ENCODE results near the gene SRRD.
"Not testable (repeated sequence)": the region's sequence is repeated elsewhere in the genome, so short reads cannot be mapped to it uniquely, and the experiment has no call there.

Gene SRRD

GRCh38 chr22:26483439-26484359 lies at the start of gene SRRD, which contains the start of gene HPS4:
Gene SRRD, plus strand, starts transcription at chr22:26483877. Its CDS starts 14 bp downstream, at chr22:26483891.
Gene HPS4, minus strand, starts transcription at chr22:26483783. Its CDS starts 2,021 bp downstream, at chr22:26481762.
- DNase-seq (ENCODE audit: insufficient read length, low spot score), result peak; percentile 81
- peak; percentile 79 for FAIRE-seq

GRCh38 chr22:26435327-26436093 lies 48.2 kb upstream of the SRRD start:
- FAIRE-seq, result no peak

GRCh38 chr22:26436903-26437515 lies 46.7 kb upstream of the SRRD start:
- FAIRE-seq, result no peak
- no peak for DNase-seq (ENCODE audit: insufficient read length, low spot score)

More at GRCh38 chr22:26435327-26436093, 48.2 kb upstream of the SRRD start:
- no peak for DNase-seq (ENCODE audit: insufficient read length, low spot score)

- DNase-seq (ENCODE audit: insufficient read length, low spot score) (no peak), FAIRE-seq (no peak)
Observed at GRCh38 chr22:26437694-26438392, 45.8 kb upstream of the SRRD start.

- not testable (repeated sequence) for DNase-seq (ENCODE audit: insufficient read length, low spot score); FAIRE-seq
Observed at GRCh38 chr22:26438776-26439175, 44.9 kb upstream of the SRRD start.

GRCh38 chr22:26439559-26439958 lies 44.1 kb upstream of the SRRD start:
- FAIRE-seq (no peak), DNase-seq (ENCODE audit: insufficient read length, low spot score) (no peak)

- FAIRE-seq, result no peak
- no peak for DNase-seq (ENCODE audit: insufficient read length, low spot score)
Observed at GRCh38 chr22:26442086-26442756, 41.5 kb upstream of the SRRD start.

- FAIRE-seq (no peak), DNase-seq (ENCODE audit: insufficient read length, low spot score) (no peak)
Observed at GRCh38 chr22:26443901-26444690, 39.6 kb upstream of the SRRD start.

GRCh38 chr22:26444777-26445176 lies 38.9 kb upstream of the SRRD start:
- no peak for FAIRE-seq
- no peak for DNase-seq (ENCODE audit: insufficient read length, low spot score)

- no peak for DNase-seq (ENCODE audit: insufficient read length, low spot score)
- no peak for FAIRE-seq
Observed at GRCh38 chr22:26445577-26446275, 38.0 kb upstream of the SRRD start.

- FAIRE-seq, result no peak
- DNase-seq (ENCODE audit: insufficient read length, low spot score), result no peak
Observed at GRCh38 chr22:26446808-26447515, 36.7 kb upstream of the SRRD start.

- DNase-seq (ENCODE audit: insufficient read length, low spot score) (no peak), FAIRE-seq (no peak)
Observed at GRCh38 chr22:26447584-26448329, 35.9 kb upstream of the SRRD start.

- no peak for FAIRE-seq
Observed at GRCh38 chr22:26448334-26448733, 35.3 kb upstream of the SRRD start.

GRCh38 chr22:26448941-26449340 lies 34.7 kb upstream of the SRRD start:
- DNase-seq (ENCODE audit: insufficient read length, low spot score) (no peak), FAIRE-seq (no peak)

More at GRCh38 chr22:26448334-26448733, 35.3 kb upstream of the SRRD start:
- no peak for DNase-seq (ENCODE audit: insufficient read length, low spot score)

- FAIRE-seq (no peak), DNase-seq (ENCODE audit: insufficient read length, low spot score) (no peak)
Observed at GRCh38 chr22:26450453-26451185, 33.1 kb upstream of the SRRD start.

GRCh38 chr22:26452236-26453016 lies 31.3 kb upstream of the SRRD start:
- DNase-seq (ENCODE audit: insufficient read length, low spot score) (no peak), FAIRE-seq (no peak)
